Sigmoid colon (tissue), 7 donors: ENCODE data around the gene PODXL. TPM values are rescaled to one million over a fixed set of nuclear protein-coding genes. Genes with fewer than 3 reads are reported as not detected.

Source experiments
- DNase-seq: peaks from one replicate; pipeline ENCODE4 v3.0.0-alpha.2; 2019
- H3K27ac ChIP-seq, 4 donors: fragments of 200-600 bp; sonication (generic); one replicate each; pipeline ENCODE4 v1.5.1; 2016 to 2019; ENCODE audit warnings: mild to moderate bottlenecking in 1 of 4
- H3K27me3 ChIP-seq, 3 donors: fragments of 200-600 bp; sonication (generic); one replicate each; pipeline ENCODE4 v1.5.1; 2019; ENCODE audit warnings: mild to moderate bottlenecking in 1 of 3
- H3K36me3 ChIP-seq, 4 donors: fragments of 200-600 bp; sonication (generic); one replicate each; pipeline ENCODE4 v1.5.1; 2016 to 2019
- H3K4me1 ChIP-seq, 4 donors: fragments of 200-600 bp; sonication (generic); one replicate each; pipeline ENCODE4 v1.5.1; 2017 to 2019
- H3K4me3 ChIP-seq, 4 donors: fragments of 200-600 bp; sonication (generic); one replicate each; pipeline ENCODE4 v1.5.1; 2017 to 2019; ENCODE audit warnings: mild to moderate bottlenecking in 2 of 4, moderate library complexity in 1 of 4
- H3K9me3 ChIP-seq, 4 donors: fragments of 200-600 bp in 3 of 4; sonication (generic) in 3 of 4; one replicate each; pipeline versions ENCODE4 v1.5.1 to v1.6.1; 2013 to 2019
- CTCF ChIP-seq, 4 experiments: fragments of 450-650 bp in 3 of 4; fragments of 200-600 bp in 1 of 4; IDR thresholded peaks; one replicate each; pipeline ENCODE4 v1.5.1; 2016 to 2019; ENCODE audit warnings: antibody characterized with exemption in 4 of 4, mild to moderate bottlenecking in 3 of 4, moderate library complexity in 2 of 4
- EP300 ChIP-seq, 4 donors: sonication (generic); formaldehyde crosslinking; IDR thresholded peaks; one replicate each; pipeline ENCODE4 v1.6.1; 2017; ENCODE audit warnings: antibody characterized with exemption in 4 of 4
- POLR2A ChIP-seq, 2 donors: fragments of 450-650 bp; IDR thresholded peaks; one replicate each; pipeline ENCODE4 v1.6.1; 2016; ENCODE audit warnings: antibody characterized with exemption in 2 of 2, mild to moderate bottlenecking in 2 of 2, moderate library complexity in 2 of 2
- POLR2AphosphoS5 ChIP-seq, 4 donors: sonication (generic); formaldehyde crosslinking; IDR thresholded peaks; one replicate each; pipeline ENCODE4 v1.6.1; 2017; ENCODE audit warnings: antibody characterized with exemption in 4 of 4
- WGBS, 2 donors: extraction: QIAGEN DNeasy Blood & Tissue Kit; methylation state at CpG; one replicate each; pipeline ENCODE4 v1.1.7; 2013; 5-methylcytosine and 5-hydroxymethylcytosine counted together
- intact Hi-C: fragments of 100-400 bp; cut with DNase I; formaldehyde crosslinking; loops from one replicate; pipeline ENCODE4 v1.15.1; 2023
- polyA plus RNA-seq, 3 donors: library from polyadenylated mRNA; stranded (reverse); fragments of 200-250 nt; gene quantifications; one replicate each; pipeline ENCODE4 v1.2.3, GENCODE V29; 2013
- total RNA-seq, 4 donors: library from RNA; depleted of rRNA; stranded (reverse); fragments of >200 nt; gene quantifications; one replicate each; pipeline ENCODE4 v1.1.0, GENCODE V29; 2016
- donor health status: healthy with polysubstance abuse.
- donor health status: Bipolar disorder and iron deficiency.
- donor health status: healthy.

PODXL gene
- total and polyA plus RNA-seq, 7 donors = 1.2 to 23.2 (median 15.8) TPM

GRCh38 chr7:131578602-131579001 is 22.2 kb upstream of the PODXL start:
- intact Hi-C loops = no loop called here
- no peak for DNase-seq
- 56 to 60% methylated on average over 3 of the region's 3 CpGs for WGBS, 2 donors
- Histone ChIP-seq H3K36me3 (no peaks in the 10 kb centered on the region), H3K4me3 (no peak overlapping the region), H3K27me3 (no peaks in the 10 kb centered on the region), H3K9me3 (no peaks in the 10 kb centered on the region), H3K4me1 (peaks cover 0 to 14% (median 13%) of the 10 kb centered on the region in 4 donors), H3K27ac (no peak overlapping the region)
- TF ChIP-seq CTCF (IDR thresholded peaks at IDR 0.05) = no peak
- TF ChIP-seq POLR2A (IDR thresholded peaks at IDR 0.05) = no peak
- TF ChIP-seq POLR2AphosphoS5 (IDR thresholded peaks at IDR 0.05) = no peak
- TF ChIP-seq EP300 (IDR thresholded peaks at IDR 0.05) = no peak

- Histone ChIP-seq H3K9me3 (no peaks in the 10 kb centered on the region), H3K4me1 (no peaks in the 10 kb centered on the region), H3K27ac (no peak overlapping the region), H3K36me3 (no peaks in the 10 kb centered on the region), H3K4me3 (no peak overlapping the region), H3K27me3 (no peaks in the 10 kb centered on the region)
- DNase-seq = no peak
- TF ChIP-seq POLR2A (IDR thresholded peaks at IDR 0.05) (no peak), CTCF (IDR thresholded peaks at IDR 0.05) (no peak), EP300 (IDR thresholded peaks at IDR 0.05) (no peak), POLR2AphosphoS5 (IDR thresholded peaks at IDR 0.05) (no peak)
- WGBS, 2 donors = 93% methylated on average over 6 of the region's 6 CpGs
- intact Hi-C loops = no loop called here
Measured at GRCh38 chr7:131574741-131575140, 18.3 kb upstream of the PODXL start.

- H3K4me3 ChIP-seq = no peak overlapping the region
- H3K27me3 ChIP-seq = no peaks in the 10 kb centered on the region
- WGBS, 2 donors = 87 to 90% methylated on average over 5 of the region's 5 CpGs
- no peak for TF ChIP-seq CTCF (IDR thresholded peaks at IDR 0.05)
- TF ChIP-seq POLR2AphosphoS5 (IDR thresholded peaks at IDR 0.05) = no peak
- no peak for TF ChIP-seq POLR2A (IDR thresholded peaks at IDR 0.05)
- TF ChIP-seq EP300 (IDR thresholded peaks at IDR 0.05) = no peak
- H3K4me1 ChIP-seq = no peaks in the 10 kb centered on the region
- no peak overlapping the region for H3K27ac ChIP-seq
- H3K36me3 ChIP-seq = no peaks in the 10 kb centered on the region
- intact Hi-C loops = no loop called here
- no peaks in the 10 kb centered on the region for H3K9me3 ChIP-seq
- no peak for DNase-seq
Measured at GRCh38 chr7:131570401-131570800, 14.0 kb upstream of the PODXL start.

GRCh38 chr7:131568970-131569369 is 12.5 kb upstream of the PODXL start:
- intact Hi-C loops = no loop called here
- TF ChIP-seq EP300 (IDR thresholded peaks at IDR 0.05) (no peak), CTCF (IDR thresholded peaks at IDR 0.05) (no peak), POLR2AphosphoS5 (IDR thresholded peaks at IDR 0.05) (no peak), POLR2A (IDR thresholded peaks at IDR 0.05) (no peak)
- Histone ChIP-seq H3K36me3 (no peaks in the 10 kb centered on the region), H3K4me3 (no peak overlapping the region), H3K9me3 (no peaks in the 10 kb centered on the region), H3K27me3 (no peaks in the 10 kb centered on the region), H3K27ac (no peak overlapping the region), H3K4me1 (no peaks in the 10 kb centered on the region)
- 68 to 76% methylated on average over 10 of the region's 10 CpGs for WGBS, 2 donors
- DNase-seq = no peak

GRCh38 chr7:131568510-131568909 is 12.1 kb upstream of the PODXL start:
- no peak for TF ChIP-seq EP300 (IDR thresholded peaks at IDR 0.05)
- TF ChIP-seq POLR2AphosphoS5 (IDR thresholded peaks at IDR 0.05) = no peak
- no peak for TF ChIP-seq POLR2A (IDR thresholded peaks at IDR 0.05)
- Histone ChIP-seq H3K27me3 (no peaks in the 10 kb centered on the region), H3K27ac (no peak overlapping the region), H3K4me1 (no peaks in the 10 kb centered on the region), H3K4me3 (no peak overlapping the region), H3K36me3 (no peaks in the 10 kb centered on the region), H3K9me3 (no peaks in the 10 kb centered on the region)
- intact Hi-C loops = no loop called here
- 78 to 88% methylated on average over 6 of the region's 6 CpGs for WGBS, 2 donors
- DNase-seq = no peak
